IMR-90 (cell line): ENCODE results near the gene ZGLP1. TPM values are rescaled to one million over a fixed set of nuclear protein-coding genes. Genes with fewer than 3 reads are reported as not detected.
"Not testable (repeated sequence)": the region's sequence is repeated elsewhere in the genome, so short reads cannot be mapped to it uniquely, and the experiment has no call there.

Experiments used
- ATAC-seq: fragments of 200-7000 bp; cut with Tn5 transposase; 2 replicates; pipeline ENCODE4 v1.9.1; 2020; ENCODE audit warnings: low read depth, mild to moderate bottlenecking, moderate library complexity
- BruUV-seq: library from RNA; stranded (reverse); fragments of 400-500 nt; replicated peaks from 2 replicates; lab custom pipeline; 2021; lab: Mats Ljungman, UMichigan
- CTCF ChIA-PET: fragments of 300-600 bp; formaldehyde crosslinking; extraction: SDS; loops from one replicate; lab custom pipeline; 2021; ENCODE audit warnings: antibody characterized with exemption; lab: Yijun Ruan, JAX
- POLR2A ChIA-PET: fragments of 300-600 bp; sonication (Branson Sonifier 250); formaldehyde crosslinking; loops from one replicate; lab custom pipeline; 2022; ENCODE audit warnings: antibody characterized with exemption; ENCODE audit not compliant: unreplicated experiment; lab: Charles Lee
- DNase-seq: peaks from one replicate; pipeline ENCODE4 v3.0.0; 2013
- H2AFZ ChIP-seq: replicated peaks from 2 replicates; pipeline ENCODE3; 2013; ENCODE audit warnings: low read length, mild to moderate bottlenecking; ENCODE audit not compliant: poor library complexity
- H2AK5ac ChIP-seq: 2 replicates; pipeline ENCODE4 v1.6.1; 2013; ENCODE audit warnings: low read depth, low read length, inconsistent platforms
- H2AK9ac ChIP-seq: replicated peaks from 2 replicates; pipeline ENCODE3; 2013; ENCODE audit warnings: mild to moderate bottlenecking, low read depth, low read length, moderate library complexity; ENCODE audit not compliant: poor library complexity
- H2BK120ac ChIP-seq: 2 replicates; pipeline ENCODE4 v1.6.1; 2013; ENCODE audit warnings: low read depth, low read length, inconsistent platforms
- H2BK15ac ChIP-seq: 3 replicates; pipeline ENCODE4 v1.6.1; 2013; ENCODE audit warnings: low read depth, low read length, inconsistent platforms
- H2BK20ac ChIP-seq: 2 replicates; pipeline ENCODE4 v1.6.1; 2013; ENCODE audit warnings: low read depth, mild to moderate bottlenecking, inconsistent platforms, low read length, moderate library complexity
- H2BK5ac ChIP-seq: 2 replicates; pipeline ENCODE4 v1.6.1; 2013; ENCODE audit warnings: mild to moderate bottlenecking, low read depth, low read length, inconsistent platforms; ENCODE audit not compliant: poor library complexity, severe bottlenecking
- H3K14ac ChIP-seq: replicated peaks from 2 replicates; pipeline ENCODE4 v1.6.1; 2013; ENCODE audit warnings: low read depth, low read length, inconsistent platforms
- H3K18ac ChIP-seq: 2 replicates; pipeline ENCODE4 v1.6.1; 2013; ENCODE audit warnings: low read depth, low read length, control low read depth
- H3K23ac ChIP-seq: 2 replicates; pipeline ENCODE4 v1.6.1; 2013; ENCODE audit warnings: low read depth, low read length, inconsistent platforms
- H3K27ac ChIP-seq: 2 replicates; pipeline ENCODE4 v1.5.1; 2013; ENCODE audit warnings: mild to moderate bottlenecking, control low read depth, low read length; ENCODE audit not compliant: insufficient read depth
- H3K27me3 ChIP-seq: 2 replicates; pipeline ENCODE4 v1.6.1; 2013; ENCODE audit warnings: low read length; ENCODE audit not compliant: control insufficient read depth, insufficient read depth
- H3K36me3 ChIP-seq: 2 replicates; pipeline ENCODE4 v1.6.1; 2013; ENCODE audit warnings: low read length, mixed read lengths; ENCODE audit not compliant: control insufficient read depth, insufficient read depth
- H3K4ac ChIP-seq: 2 replicates; pipeline ENCODE4 v1.6.1; 2013; ENCODE audit warnings: low read depth, low read length, inconsistent platforms
- H3K4me1 ChIP-seq: 2 replicates; pipeline ENCODE4 v1.6.1; 2013; ENCODE audit warnings: low read length, mixed read lengths; ENCODE audit not compliant: control insufficient read depth, insufficient read depth
- H3K4me2 ChIP-seq: 2 replicates; pipeline ENCODE4 v1.6.1; 2013; ENCODE audit warnings: low read depth, mild to moderate bottlenecking, control low read depth, low read length, moderate library complexity
- H3K4me3 ChIP-seq: 2 replicates; pipeline ENCODE4 v1.5.1; 2013; ENCODE audit warnings: low read depth, mild to moderate bottlenecking, control low read depth, low read length, moderate library complexity; ENCODE audit not compliant: insufficient read depth
- H3K56ac ChIP-seq: 2 replicates; pipeline ENCODE4 v1.6.1; 2013; ENCODE audit warnings: low read length, inconsistent platforms; ENCODE audit not compliant: insufficient read depth; ENCODE audit errors: extremely low read depth
- H3K79me1 ChIP-seq, 2 experiments: 2 replicates each; pipeline ENCODE4 v1.6.1; 2013; ENCODE audit warnings: low read length in 2 of 2, inconsistent platforms in 1 of 2, low read depth in 1 of 2
- H3K9ac ChIP-seq: 2 replicates; pipeline ENCODE4 v1.6.1; 2013; ENCODE audit warnings: low read depth, low read length, control low read depth
- H3K9me1 ChIP-seq: 2 replicates; pipeline ENCODE4 v1.6.1; 2013; ENCODE audit warnings: low read length, inconsistent platforms; ENCODE audit not compliant: insufficient read depth
- H3K9me3 ChIP-seq: 2 replicates; pipeline ENCODE4 v1.6.1; 2013; ENCODE audit warnings: low read length; ENCODE audit not compliant: control insufficient read depth, insufficient read depth
- H4K20me1 ChIP-seq: 2 replicates; pipeline ENCODE4 v1.6.1; 2013; ENCODE audit warnings: low read length, inconsistent platforms; ENCODE audit not compliant: insufficient read depth
- H4K5ac ChIP-seq: 2 replicates; pipeline ENCODE4 v1.6.1; 2013; ENCODE audit warnings: mild to moderate bottlenecking, low read depth, low read length, control low read depth
- H4K8ac ChIP-seq, 2 experiments: 2 replicates each; pipeline ENCODE4 v1.6.1; 2013; ENCODE audit warnings: low read depth in 2 of 2, low read length in 2 of 2, control low read depth in 1 of 2, inconsistent platforms in 1 of 2
- H4K91ac ChIP-seq: 2 replicates; pipeline ENCODE4 v1.6.1; 2013; ENCODE audit warnings: low read depth, low read length, inconsistent platforms; ENCODE audit not compliant: insufficient read depth
- BHLHE40 ChIP-seq: fragments of 150-350 bp; IDR thresholded peaks from 2 replicates; pipeline ENCODE4 v1.6.1; 2016; ENCODE audit warnings: mild to moderate bottlenecking, low read depth, low read length
- CEBPB ChIP-seq: IDR thresholded peaks from 2 replicates; pipeline ENCODE4 v1.6.1; 2012; ENCODE audit warnings: low read depth, low read length, improper control_type of control experiment
- CHD1 ChIP-seq: IDR thresholded peaks from 2 replicates; pipeline ENCODE4 v1.6.1; 2012; ENCODE audit warnings: low read depth, low read length, improper control_type of control experiment
- NFE2L2 ChIP-seq: fragments of 150-350 bp; IDR thresholded peaks from 2 replicates; pipeline ENCODE4 v1.6.1; 2016; ENCODE audit warnings: low read depth, mild to moderate bottlenecking, low read length
- RCOR1 ChIP-seq: IDR thresholded peaks from 2 replicates; pipeline ENCODE4 v1.6.1; 2012; ENCODE audit warnings: mild to moderate bottlenecking, low read length, improper control_type of control experiment; ENCODE audit not compliant: insufficient replicate concordance
- WGBS, 2 experiments: methylation state at CpG; one replicate each; pipeline versions ENCODE4 v1.1.5 to v1.1.7; 2013; ENCODE audit warnings: missing lambda C conversion rate in 2 of 2; ENCODE audit not compliant: insufficient read length in 1 of 2; ENCODE audit errors: extremely low coverage in 2 of 2; 5-methylcytosine and 5-hydroxymethylcytosine counted together
- dilution Hi-C: fragments of 300-500 bp; cut with HindIII; formaldehyde crosslinking; loops from one replicate; pipeline ENCODE4 v1.14.3; 2018; ENCODE audit warnings: low sequenced_read_pairs; ENCODE audit not compliant: unreplicated experiment
- in situ Hi-C: fragments of 300-500 bp; cut with MboI; formaldehyde crosslinking; loops from 3 replicates; pipeline ENCODE4 v1.14.3; 2019; ENCODE audit warnings: low sequenced_read_pairs, inconsistent platforms, mixed read lengths
- intact Hi-C: fragments of 100-400 bp; cut with micrococcal nuclease; formaldehyde crosslinking; loops from 2 replicates; pipeline ENCODE4 v1.10.0; 2022
- polyA plus RNA-seq, 3 experiments: library from polyadenylated mRNA; depleted of rRNA; stranded (reverse); fragments of >200 nt; gene quantifications; 2 replicates each; pipeline ENCODE4 v1.2.3, GENCODE V29; 2012; ENCODE audit warnings: low replicate concordance in 1 of 3
- total RNA-seq: library from RNA; depleted of rRNA; stranded (reverse); fragments of >200 nt; gene quantifications from 2 replicates; pipeline ENCODE4 v1.2.3, GENCODE V29; 2012
- TF ChIP-seq, protein P1 (sequence below): fragments of 150-350 bp; IDR thresholded peaks from 2 replicates; pipeline ENCODE4 v1.6.1; 2016; ENCODE audit warnings: low read depth, mild to moderate bottlenecking, low read length, moderate library complexity, borderline replicate concordance

Gene ZGLP1
- total and polyA plus RNA-seq, 2 of the 4 experiments (the other 2 are of a cell fraction), result 0.54 to 3.1 TPM

- H2AFZ ChIP-seq, result no peak overlapping the region
- no peaks in the 10 kb centered on the region for H3K27me3 ChIP-seq
- no peak overlapping the region for H3K27ac ChIP-seq
- H4K91ac ChIP-seq, result no peak overlapping the region
- dilution Hi-C loops (no loop called here), intact Hi-C loops (no loop called here), in situ Hi-C loops (no loop called here)
- H2BK20ac ChIP-seq, result no peak overlapping the region
- H3K4me1 ChIP-seq, result peaks cover 9% of the 10 kb centered on the region
- H3K56ac ChIP-seq, result no peak overlapping the region
- no peak overlapping the region for H3K23ac ChIP-seq
- WGBS, 2 experiments, result 100% methylated on average over 1 of the region's 23 CpGs; no CpG with 5 or more reads in 1 of the 2 experiments
- H4K5ac ChIP-seq, result no peak overlapping the region
- no peak for ATAC-seq
- TF ChIP-seq BHLHE40 (no peak), NFE2L2 (no peak), RCOR1 (no peak), CEBPB (no peak), CHD1 (no peak)
- TF ChIP-seq, protein P1, sequence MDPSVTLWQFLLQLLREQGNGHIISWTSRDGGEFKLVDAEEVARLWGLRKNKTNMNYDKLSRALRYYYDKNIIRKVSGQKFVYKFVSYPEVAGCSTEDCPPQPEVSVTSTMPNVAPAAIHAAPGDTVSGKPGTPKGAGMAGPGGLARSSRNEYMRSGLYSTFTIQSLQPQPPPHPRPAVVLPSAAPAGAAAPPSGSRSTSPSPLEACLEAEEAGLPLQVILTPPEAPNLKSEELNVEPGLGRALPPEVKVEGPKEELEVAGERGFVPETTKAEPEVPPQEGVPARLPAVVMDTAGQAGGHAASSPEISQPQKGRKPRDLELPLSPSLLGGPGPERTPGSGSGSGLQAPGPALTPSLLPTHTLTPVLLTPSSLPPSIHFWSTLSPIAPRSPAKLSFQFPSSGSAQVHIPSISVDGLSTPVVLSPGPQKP, result no peak
- H3K18ac ChIP-seq, result no peak overlapping the region
- POLR2A ChIA-PET, result no interaction called here
- no peak overlapping the region for H2BK120ac ChIP-seq
- no peak for DNase-seq
- H3K9me1 ChIP-seq, result peaks cover 8% of the 10 kb centered on the region; the same call in 1 of the 2 replicates
- H3K79me1 ChIP-seq, result no peaks in the 10 kb centered on the region
- H2BK15ac ChIP-seq, result no peak overlapping the region
- H2BK5ac ChIP-seq, result no peak overlapping the region
- H4K20me1 ChIP-seq, result no peaks in the 10 kb centered on the region
- H2AK5ac ChIP-seq, result no peak overlapping the region
- H3K9ac ChIP-seq, result no peak overlapping the region
- H3K9me3 ChIP-seq, result no peaks in the 10 kb centered on the region
- CTCF ChIA-PET, result interaction anchor here (0.5 to 0.7 kb wide), 2 partner anchors 97 to 138 kb away, joined by 3 to 4 read pairs; partner anchors contain the start of gene TYK2
- H4K8ac ChIP-seq, result no peak overlapping the region
- no TSS peak for BruUV-seq
- peaks cover 2% of the 10 kb centered on the region; the same call in 1 of the 2 replicates for H3K36me3 ChIP-seq
- no peak overlapping the region for H3K4ac ChIP-seq
- peak overlapping the region; percentile 72 for H2AK9ac ChIP-seq
- H3K4me2 ChIP-seq, result no peak overlapping the region
- no peak overlapping the region for H3K4me3 ChIP-seq
- no peak overlapping the region for H3K14ac ChIP-seq
These were observed 26.1 kb downstream of the ZGLP1 start for GRCh38 chr19:10283301-10284064.

DNA sequence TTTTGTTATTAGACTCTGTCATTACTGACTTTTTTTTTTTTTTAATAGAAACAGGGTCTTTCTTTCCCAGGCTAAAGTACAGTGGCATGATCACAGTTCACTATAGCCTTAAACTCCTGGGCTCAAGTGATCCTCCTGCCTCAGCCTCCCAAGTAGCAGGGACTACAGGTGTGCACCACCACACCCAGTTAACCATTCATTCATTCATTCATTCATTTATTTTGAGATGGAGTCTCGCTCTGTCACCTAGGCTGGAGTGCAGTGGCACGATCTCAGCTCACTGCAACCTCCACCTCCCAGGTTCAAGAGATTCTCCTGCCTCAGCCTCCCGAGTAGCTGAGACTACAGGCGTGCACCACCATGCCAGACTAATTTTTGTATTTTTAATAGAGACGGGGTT lies 27.6 kb downstream of the ZGLP1 start:
- intact Hi-C loops, in situ Hi-C loops, H3K18ac ChIP-seq, H3K4me3 ChIP-seq, H3K4ac ChIP-seq, H4K91ac ChIP-seq, H2AK9ac ChIP-seq, H4K8ac ChIP-seq, H3K14ac ChIP-seq, H3K23ac ChIP-seq, H3K9me1 ChIP-seq, ATAC-seq, H2BK20ac ChIP-seq, H4K5ac ChIP-seq, H4K20me1 ChIP-seq, dilution Hi-C loops, POLR2A ChIA-PET, H3K56ac ChIP-seq, CTCF ChIA-PET, H2BK120ac ChIP-seq, H2BK5ac ChIP-seq, H3K27me3 ChIP-seq, H3K4me2 ChIP-seq, H3K79me1 ChIP-seq, H2BK15ac ChIP-seq, BruUV-seq, H2AFZ ChIP-seq, H3K9ac ChIP-seq, H3K36me3 ChIP-seq, H3K27ac ChIP-seq, H3K4me1 ChIP-seq, H3K9me3 ChIP-seq, H2AK5ac ChIP-seq, DNase-seq: not testable (repeated sequence)
- WGBS, 2 experiments, result 100% methylated on average over 1 of the region's 5 CpGs; no CpG with 5 or more reads in 1 of the 2 experiments
